Measurements from ENCODE around the gene CCDC187. TPM values are rescaled to one million over a fixed set of nuclear protein-coding genes. Genes with fewer than 3 reads are reported as not detected.
A peak's percentile ranks its signal among the peaks of the same experiment; 100 is the strongest.

CCDC187 gene
- total RNA-seq, 1 donor, result not detected

DNA sequence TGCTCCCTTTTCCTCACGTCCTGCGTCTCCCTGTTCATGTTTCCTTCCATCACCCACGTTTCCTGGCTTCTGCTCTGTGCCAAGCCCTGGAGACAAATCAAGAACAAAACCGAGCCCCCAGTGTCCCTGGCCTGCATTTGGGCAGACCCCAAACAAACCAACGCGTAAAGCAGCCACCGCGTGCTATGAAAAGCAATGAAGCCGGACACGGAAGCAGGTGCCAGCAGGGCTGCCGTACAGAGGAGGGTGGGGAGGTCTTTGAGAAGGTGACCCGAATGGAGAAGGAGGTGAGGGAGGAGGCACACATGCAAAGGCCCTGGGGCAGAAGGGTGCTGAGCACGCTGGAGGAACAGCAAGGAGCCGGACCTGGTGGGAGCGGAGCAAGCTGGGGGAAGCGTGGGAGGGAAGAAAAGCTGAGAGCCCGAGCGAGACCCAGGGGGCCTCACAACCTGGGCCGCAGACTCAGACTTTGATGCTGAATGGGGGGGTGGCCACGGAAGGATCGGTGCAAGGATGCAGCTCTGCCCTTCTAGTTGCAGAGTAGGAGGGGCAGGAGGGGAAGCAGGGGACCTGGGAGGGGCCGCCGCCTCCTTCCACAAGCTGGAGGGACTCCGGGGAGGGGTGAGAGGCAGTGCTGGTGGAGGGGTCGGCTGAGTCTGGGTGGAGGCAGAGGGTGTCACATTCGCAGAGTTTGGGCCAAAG is 56.9 kb downstream of the CCDC187 start:
- DNase-seq (ENCODE audit: insufficient read length, low spot score, missing footprints), result no peak

DNA sequence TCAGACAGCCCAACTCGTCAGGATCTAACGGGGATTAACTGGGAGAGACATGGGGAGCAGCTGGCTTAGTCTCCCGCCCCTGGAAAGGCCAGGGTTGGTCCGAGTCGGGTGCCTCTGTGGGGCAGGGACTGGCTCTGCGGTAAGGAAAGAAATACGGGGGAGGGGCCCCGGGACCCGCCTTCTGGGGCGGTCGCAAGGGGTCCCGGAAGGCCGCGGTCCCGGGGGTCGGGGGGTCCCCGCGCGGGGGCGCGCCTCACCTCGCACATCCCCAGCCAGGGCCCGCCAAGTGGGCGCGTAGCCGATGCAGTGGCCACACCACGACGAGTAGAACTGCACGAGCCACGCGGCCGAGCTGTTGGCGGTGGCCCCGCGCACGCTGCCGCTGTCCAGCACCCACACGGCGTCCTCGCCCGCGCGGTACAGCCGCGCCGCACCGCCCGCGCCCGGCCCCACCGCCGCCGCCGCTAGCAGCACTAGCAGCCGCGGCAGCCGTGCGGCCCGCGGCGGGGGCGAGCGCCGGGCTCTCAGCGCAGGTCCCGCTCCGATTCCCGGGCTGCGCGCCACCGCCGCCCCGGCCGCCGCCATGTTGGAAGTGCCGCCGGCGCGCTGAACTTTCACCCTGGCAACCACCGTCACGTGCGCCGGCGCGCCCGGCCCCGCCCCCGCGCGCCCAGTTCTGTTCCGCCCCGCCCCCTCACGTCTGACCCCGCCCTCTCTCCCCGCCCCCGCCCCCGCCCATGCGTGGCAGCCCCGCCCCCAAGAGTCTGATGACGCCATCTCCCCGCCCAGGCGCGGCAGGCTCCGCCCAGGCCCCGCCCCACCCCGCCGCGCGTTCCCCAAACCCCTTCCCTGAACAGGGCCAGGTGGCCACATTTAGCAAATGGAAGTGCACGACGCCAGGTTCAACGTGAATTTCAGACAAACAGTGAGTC is 58.4 kb downstream of the CCDC187 start, which contains the start of gene QSOX2:
QSOX2 (minus strand) TSS at position 594 of the 932 bp plus-strand sequence; CDS start at position 585, 9 bp downstream.
- TF ChIP-seq CTCF (IDR thresholded peaks at IDR 0.05; ENCODE audit: extremely low read depth, low read depth, low read length), result no peak
- Histone ChIP-seq H3K27me3 (ENCODE audit: insufficient read depth, low read length) (peaks cover 37% of the 10 kb centered on the region), H3K4me3 (ENCODE audit: insufficient read depth, low read length) (peak within 1 kb of the TSS; percentile 84), H3K27ac (ENCODE audit: low read depth, low read length) (no peak within 1 kb of the TSS), H2AFZ (ENCODE audit: low read length) (peak within 1 kb of the TSS; percentile 70), H3K4me2 (ENCODE audit: insufficient read depth, low read length) (peak within 1 kb of the TSS; percentile 99), H4K20me1 (ENCODE audit: insufficient read depth, low read length) (peaks cover 40% of the 10 kb centered on the region), H3K4me1 (ENCODE audit: insufficient read depth, low read length) (peaks cover 18% of the 10 kb centered on the region), H3K36me3 (ENCODE audit: insufficient read depth, low read length) (no peaks in the 10 kb centered on the region), H3K9me3 (ENCODE audit: low read depth, low read length) (no peaks in the 10 kb centered on the region), H3K79me2 (ENCODE audit: insufficient read depth, low read length) (peaks cover 44% of the 10 kb centered on the region)
- peak; percentile 98 for DNase-seq (ENCODE audit: insufficient read length, low spot score, missing footprints)

More for the DNA sequence above, 56.9 kb downstream of the CCDC187 start:
- H3K27me3 ChIP-seq (ENCODE audit: insufficient read depth, low read length), result peaks cover 42% of the 10 kb centered on the region
- no peak overlapping the region for H3K4me3 ChIP-seq (ENCODE audit: insufficient read depth, low read length)
- H3K4me2 ChIP-seq (ENCODE audit: insufficient read depth, low read length), result no peak overlapping the region
- peaks cover 28% of the 10 kb centered on the region for H4K20me1 ChIP-seq (ENCODE audit: insufficient read depth, low read length)
- TF ChIP-seq CTCF (IDR thresholded peaks at IDR 0.05; ENCODE audit: extremely low read depth, low read depth, low read length), result no peak
- H3K9me3 ChIP-seq (ENCODE audit: low read depth, low read length), result no peaks in the 10 kb centered on the region
- no peak overlapping the region for H2AFZ ChIP-seq (ENCODE audit: low read length)
- H3K27ac ChIP-seq (ENCODE audit: low read depth, low read length), result no peak overlapping the region
- no peaks in the 10 kb centered on the region for H3K36me3 ChIP-seq (ENCODE audit: insufficient read depth, low read length)
- H3K79me2 ChIP-seq (ENCODE audit: insufficient read depth, low read length), result peaks cover 30% of the 10 kb centered on the region
- peaks cover 18% of the 10 kb centered on the region for H3K4me1 ChIP-seq (ENCODE audit: insufficient read depth, low read length)

- Histone ChIP-seq H3K4me3 (ENCODE audit: insufficient read depth, low read length) (peak overlapping the region; percentile 84), H4K20me1 (ENCODE audit: insufficient read depth, low read length) (peaks cover 42% of the 10 kb centered on the region), H3K27ac (ENCODE audit: low read depth, low read length) (no peak overlapping the region), H3K9me3 (ENCODE audit: low read depth, low read length) (no peaks in the 10 kb centered on the region), H3K36me3 (ENCODE audit: insufficient read depth, low read length) (no peaks in the 10 kb centered on the region), H3K4me1 (ENCODE audit: insufficient read depth, low read length) (peaks cover 18% of the 10 kb centered on the region), H2AFZ (ENCODE audit: low read length) (peak overlapping the region; percentile 70), H3K27me3 (ENCODE audit: insufficient read depth, low read length) (peaks cover 31% of the 10 kb centered on the region), H3K4me2 (ENCODE audit: insufficient read depth, low read length) (peak overlapping the region; percentile 99), H3K79me2 (ENCODE audit: insufficient read depth, low read length) (peaks cover 44% of the 10 kb centered on the region)
- no peak for TF ChIP-seq CTCF (IDR thresholded peaks at IDR 0.05; ENCODE audit: extremely low read depth, low read depth, low read length)
- DNase-seq (ENCODE audit: insufficient read length, low spot score, missing footprints), result no peak
These were observed 59.0 kb downstream of the CCDC187 start for GRCh38 chr9:136244969-136245218.

Measured in osteoblast (primary cell).